Measurements from ENCODE around the gene CLBA1. TPM values are rescaled to one million over a fixed set of nuclear protein-coding genes. Genes with fewer than 3 reads are reported as not detected.
"Not testable (repeated sequence)": the region's sequence is repeated elsewhere in the genome, so short reads cannot be mapped to it uniquely, and the experiment has no call there.

The CLBA1 gene
- total RNA-seq, 1 experiment from 2014 or later = 3.5 TPM

DNA sequence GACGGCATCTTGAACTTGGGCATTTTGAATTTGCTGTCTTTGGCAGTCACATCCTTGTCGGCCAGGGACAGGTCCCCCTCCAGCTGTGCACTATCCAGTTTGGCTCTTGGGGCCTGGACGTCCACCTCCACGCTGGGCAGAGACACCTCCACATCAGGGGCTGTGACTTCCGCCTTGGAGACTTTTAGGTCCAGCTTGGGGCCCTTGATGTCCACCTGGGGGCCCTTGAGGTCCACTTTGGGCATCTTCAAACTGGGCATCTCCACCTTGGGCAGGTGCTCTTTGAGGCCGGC, 41.6 kb upstream of the CLBA1 start:
- not testable (repeated sequence) for H3K4me3 ChIP-seq (ENCODE audit: insufficient read depth, low read depth, low read length); H3K36me3 ChIP-seq (replicated peaks; ENCODE audit: control insufficient read depth, insufficient read depth, low read length); H3K27me3 ChIP-seq (ENCODE audit: control insufficient read depth, insufficient read depth, low read length); DNase-seq

DNA sequence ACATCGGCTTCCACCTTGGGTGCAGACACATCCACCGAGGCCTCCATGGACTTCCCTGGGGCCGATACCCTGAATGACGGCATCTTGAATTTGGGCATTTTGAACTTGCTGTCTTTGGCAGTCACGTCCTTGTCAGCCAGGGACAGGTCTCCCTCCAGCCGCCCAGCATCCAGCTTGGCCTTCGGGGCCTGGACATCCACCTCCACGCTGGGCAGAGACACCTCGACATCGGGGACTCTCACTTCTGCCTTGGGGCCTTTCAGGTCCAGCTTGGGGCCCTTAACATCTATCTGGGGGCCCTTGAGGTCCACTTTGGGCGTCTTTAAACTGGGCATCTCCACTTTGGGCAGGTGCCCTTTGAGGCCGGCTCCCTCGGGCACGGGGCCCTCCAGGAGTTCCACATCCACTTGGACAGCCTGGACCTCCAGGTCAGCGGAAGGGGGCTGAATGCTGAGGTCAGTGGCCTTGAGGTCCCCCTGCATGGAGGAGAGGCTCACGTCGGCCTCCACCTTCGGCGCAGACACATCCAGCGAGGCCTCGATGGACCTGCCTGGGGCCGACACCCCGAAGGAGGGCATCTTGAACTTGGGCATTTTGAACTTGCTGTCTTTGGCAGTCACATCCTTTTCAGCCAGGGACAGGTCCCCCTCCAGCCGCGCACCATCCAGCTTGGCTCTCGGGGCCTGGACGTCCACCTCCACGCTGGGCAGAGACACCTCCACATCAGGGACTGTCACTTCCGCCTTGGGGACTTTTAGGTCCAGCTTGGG, 41.0 kb upstream of the CLBA1 start:
- DNase-seq; H3K36me3 ChIP-seq (replicated peaks; ENCODE audit: control insufficient read depth, insufficient read depth, low read length); H3K27me3 ChIP-seq (ENCODE audit: control insufficient read depth, insufficient read depth, low read length); H3K4me3 ChIP-seq (ENCODE audit: insufficient read depth, low read depth, low read length): not testable (repeated sequence)

DNA sequence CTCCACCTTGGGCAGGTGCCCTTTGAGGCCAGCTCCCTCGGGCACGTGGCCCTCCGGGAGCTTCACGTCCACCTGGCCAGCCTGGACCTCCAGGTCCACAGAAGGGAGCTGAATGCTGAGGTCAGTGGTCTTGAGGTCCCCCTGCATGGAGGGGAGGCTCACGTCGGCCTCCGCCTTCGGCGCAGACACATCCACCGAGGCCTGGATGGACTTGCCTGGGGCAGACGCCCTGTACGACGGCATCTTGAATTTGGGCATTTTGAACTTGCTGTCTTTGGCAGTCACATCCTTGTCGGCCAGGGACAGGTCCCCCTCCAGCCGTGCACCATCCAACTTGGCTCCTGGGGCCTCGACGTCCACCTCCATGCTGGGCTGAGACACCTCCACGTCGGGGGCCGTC, 40.3 kb upstream of the CLBA1 start:
- not testable (repeated sequence) for H3K27me3 ChIP-seq (ENCODE audit: control insufficient read depth, insufficient read depth, low read length)

DNA sequence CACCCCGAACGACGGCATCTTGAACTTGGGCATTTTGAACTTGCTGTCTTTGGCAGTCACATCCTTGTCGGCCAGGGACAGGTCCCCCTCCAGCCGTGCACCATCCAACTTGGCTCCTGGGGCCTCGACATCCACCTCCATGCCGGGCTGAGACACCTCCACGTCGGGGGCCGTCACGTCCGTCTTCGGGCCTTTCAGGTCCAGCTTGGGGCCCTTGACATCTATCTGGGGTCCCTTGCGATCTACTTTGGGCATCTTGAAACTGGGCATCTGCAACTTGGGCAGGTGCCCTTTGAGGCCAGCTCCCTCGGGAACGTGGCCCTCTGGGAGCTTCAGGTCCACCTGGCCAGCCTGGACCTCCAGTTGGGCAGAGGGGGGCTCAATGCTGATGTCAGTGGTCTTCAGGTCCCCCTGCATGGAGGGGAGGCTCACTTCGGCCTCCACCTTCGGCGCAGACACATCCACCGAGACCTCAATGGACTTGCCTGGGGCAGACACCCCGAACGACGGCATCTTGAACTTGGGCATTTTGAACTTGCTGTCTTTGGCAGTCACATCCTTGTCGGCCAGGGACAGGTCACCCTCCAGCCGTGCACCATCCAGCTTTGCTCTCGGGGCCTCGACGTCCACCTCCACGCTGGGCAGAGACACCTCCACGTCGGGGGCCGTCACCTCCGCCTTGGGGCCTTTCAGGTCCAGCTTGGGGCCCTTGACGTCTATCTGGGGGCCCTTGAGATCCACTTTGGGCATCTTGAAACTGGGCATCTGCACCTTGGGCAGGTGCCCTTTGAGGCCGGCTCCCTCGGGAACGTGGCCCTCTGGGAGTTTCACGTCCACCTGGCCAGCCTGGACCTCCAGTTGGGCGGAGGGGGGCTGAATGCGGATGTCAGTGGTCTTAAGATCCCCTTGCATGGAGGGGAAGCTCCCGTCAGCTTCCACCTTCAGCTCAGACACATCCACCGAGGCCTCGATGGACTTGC, 39.3 kb upstream of the CLBA1 start:
- not testable (repeated sequence) for H3K4me3 ChIP-seq (ENCODE audit: insufficient read depth, low read depth, low read length); DNase-seq; H3K36me3 ChIP-seq (replicated peaks; ENCODE audit: control insufficient read depth, insufficient read depth, low read length); H3K27me3 ChIP-seq (ENCODE audit: control insufficient read depth, insufficient read depth, low read length)

More for the DNA sequence above, 40.3 kb upstream of the CLBA1 start:
- H3K36me3 ChIP-seq (replicated peaks; ENCODE audit: control insufficient read depth, insufficient read depth, low read length); H3K4me3 ChIP-seq (ENCODE audit: insufficient read depth, low read depth, low read length); DNase-seq: not testable (repeated sequence)

DNA sequence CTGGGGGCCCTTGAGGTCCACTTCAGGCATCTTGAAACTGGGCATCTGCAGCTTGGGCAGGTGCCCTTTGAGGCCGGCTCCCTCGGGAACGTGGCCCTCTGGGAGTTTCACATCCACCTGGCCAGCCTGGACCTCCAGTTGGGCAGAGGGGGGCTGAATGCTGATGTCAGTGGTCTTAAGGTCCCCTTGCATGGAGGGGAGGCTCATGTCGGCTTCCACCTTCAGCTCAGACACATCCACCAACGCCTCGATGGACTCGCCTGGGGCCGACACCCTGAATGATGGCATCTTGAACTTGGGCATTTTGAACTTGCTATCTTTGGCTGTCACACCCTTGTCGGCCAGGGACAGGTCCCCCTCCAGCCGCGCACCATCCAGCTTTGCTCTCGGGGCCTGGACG, 38.4 kb upstream of the CLBA1 start:
- not testable (repeated sequence) for H3K27me3 ChIP-seq (ENCODE audit: control insufficient read depth, insufficient read depth, low read length); H3K4me3 ChIP-seq (ENCODE audit: insufficient read depth, low read depth, low read length); DNase-seq; H3K36me3 ChIP-seq (replicated peaks; ENCODE audit: control insufficient read depth, insufficient read depth, low read length)

DNA sequence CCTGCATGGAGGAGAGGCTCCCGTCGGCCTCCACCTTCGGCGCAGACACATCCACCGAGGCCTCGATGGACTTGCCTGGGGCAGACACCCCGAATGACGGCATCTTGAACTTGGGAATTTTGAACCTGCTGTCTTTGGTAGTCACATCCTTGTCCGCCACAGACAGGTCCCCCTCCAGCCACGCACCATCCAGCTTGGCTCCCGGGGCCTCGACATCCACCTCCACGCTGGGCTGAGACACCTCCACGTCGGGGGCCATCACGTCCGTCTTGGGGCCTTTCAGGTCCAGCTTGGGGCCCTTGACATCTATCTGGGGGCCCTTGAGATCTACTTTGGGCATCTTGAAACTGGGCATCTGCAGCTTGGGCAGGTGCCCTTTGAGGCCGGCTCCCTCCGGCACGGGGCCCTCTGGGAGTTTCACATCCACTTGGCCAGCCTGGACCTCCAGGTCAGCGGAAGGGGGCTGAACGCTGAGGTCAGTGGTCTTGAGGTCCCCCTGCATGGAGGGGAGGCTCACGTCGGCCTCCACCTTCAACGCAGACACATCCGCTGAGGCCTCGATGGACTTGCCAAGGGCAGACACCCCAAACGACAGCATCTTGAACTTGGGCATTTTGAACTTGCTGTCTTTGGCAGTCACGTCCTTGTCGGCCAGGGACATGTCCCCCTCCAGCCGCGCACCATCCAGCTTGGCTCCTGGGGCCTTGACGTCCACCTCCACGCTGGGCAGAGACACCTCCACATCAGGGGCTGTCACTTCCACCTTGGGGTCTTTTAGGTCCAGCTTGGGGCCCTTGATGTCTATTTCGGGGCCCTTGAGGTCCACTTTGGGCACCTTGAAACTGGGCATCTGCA, 37.5 kb upstream of the CLBA1 start:
- H3K4me3 ChIP-seq (ENCODE audit: insufficient read depth, low read depth, low read length); H3K36me3 ChIP-seq (replicated peaks; ENCODE audit: control insufficient read depth, insufficient read depth, low read length); H3K27me3 ChIP-seq (ENCODE audit: control insufficient read depth, insufficient read depth, low read length); DNase-seq: not testable (repeated sequence)

DNA sequence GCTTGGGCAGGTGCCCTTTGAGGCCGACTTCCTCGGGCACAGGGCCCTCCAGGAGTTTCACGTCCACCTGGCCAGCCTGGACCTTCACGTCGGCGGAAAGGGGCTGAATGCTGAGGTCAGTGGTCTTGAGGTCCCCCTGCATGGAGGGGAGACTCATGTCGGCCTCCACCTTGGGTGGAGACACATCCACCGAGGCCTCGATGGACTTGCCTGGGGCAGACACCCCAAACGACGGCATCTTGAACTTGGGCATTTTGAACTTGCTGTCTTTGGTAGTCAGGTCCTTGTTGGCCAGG, 36.9 kb upstream of the CLBA1 start:
- no peaks in the 10 kb centered on the region for H3K36me3 ChIP-seq (replicated peaks; ENCODE audit: control insufficient read depth, insufficient read depth, low read length)
- H3K27me3 ChIP-seq (ENCODE audit: control insufficient read depth, insufficient read depth, low read length) = no peaks in the 10 kb centered on the region
- no peak overlapping the region for H3K4me3 ChIP-seq (ENCODE audit: insufficient read depth, low read depth, low read length)
- DNase-seq = no peak

DNA sequence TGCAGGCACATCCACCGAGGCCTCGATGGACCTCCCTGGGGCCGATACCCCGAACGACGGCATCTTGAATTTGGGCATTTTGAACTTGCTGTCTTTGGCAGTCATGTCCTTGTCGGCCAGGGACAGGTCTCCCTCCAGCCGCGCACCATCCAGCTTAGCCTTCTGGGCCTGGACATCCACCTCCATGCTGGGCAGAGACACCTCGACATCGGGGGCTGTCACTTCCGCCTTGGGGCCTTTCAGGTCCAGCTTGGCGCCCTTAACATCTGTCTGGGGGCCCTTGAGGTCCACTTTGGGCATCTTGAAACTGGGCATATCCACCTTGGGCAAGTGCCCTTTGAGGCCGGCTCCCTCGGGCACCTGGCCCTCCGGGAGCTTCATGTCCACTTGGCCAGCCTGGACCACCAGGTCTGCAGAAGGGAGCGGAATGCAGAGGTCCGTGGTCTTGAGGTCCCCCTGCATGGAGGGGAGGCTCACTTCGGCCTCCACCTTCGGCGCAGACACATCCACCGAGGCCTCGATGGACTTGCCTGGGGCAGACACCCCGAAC, 36.1 kb upstream of the CLBA1 start:
- H3K36me3 ChIP-seq (replicated peaks; ENCODE audit: control insufficient read depth, insufficient read depth, low read length); DNase-seq; H3K4me3 ChIP-seq (ENCODE audit: insufficient read depth, low read depth, low read length); H3K27me3 ChIP-seq (ENCODE audit: control insufficient read depth, insufficient read depth, low read length): not testable (repeated sequence)

DNA sequence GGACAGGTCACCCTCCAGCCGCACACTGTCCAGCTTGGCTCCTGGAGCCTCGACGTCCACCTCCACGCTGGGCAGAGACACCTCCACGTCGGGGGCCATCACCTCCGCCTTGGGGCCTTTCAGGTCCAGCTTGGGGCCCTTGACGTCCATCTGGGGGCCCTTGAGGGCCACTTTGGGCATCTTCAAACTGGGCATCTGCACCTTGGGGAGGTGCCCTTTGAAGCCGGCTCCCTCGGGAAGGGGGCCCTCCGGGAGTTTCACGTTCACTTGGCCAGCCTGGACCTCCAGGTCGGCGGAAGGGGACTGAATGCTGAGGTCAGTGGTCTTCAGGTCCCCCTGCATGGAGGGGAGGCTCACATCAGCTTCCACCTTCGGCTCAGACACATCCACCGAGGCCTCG, 35.6 kb upstream of the CLBA1 start:
- Histone ChIP-seq H3K27me3 (ENCODE audit: control insufficient read depth, insufficient read depth, low read length) (no peaks in the 10 kb centered on the region), H3K4me3 (ENCODE audit: insufficient read depth, low read depth, low read length) (no peak overlapping the region), H3K36me3 (replicated peaks; ENCODE audit: control insufficient read depth, insufficient read depth, low read length) (no peaks in the 10 kb centered on the region)
- DNase-seq = no peak

DNA sequence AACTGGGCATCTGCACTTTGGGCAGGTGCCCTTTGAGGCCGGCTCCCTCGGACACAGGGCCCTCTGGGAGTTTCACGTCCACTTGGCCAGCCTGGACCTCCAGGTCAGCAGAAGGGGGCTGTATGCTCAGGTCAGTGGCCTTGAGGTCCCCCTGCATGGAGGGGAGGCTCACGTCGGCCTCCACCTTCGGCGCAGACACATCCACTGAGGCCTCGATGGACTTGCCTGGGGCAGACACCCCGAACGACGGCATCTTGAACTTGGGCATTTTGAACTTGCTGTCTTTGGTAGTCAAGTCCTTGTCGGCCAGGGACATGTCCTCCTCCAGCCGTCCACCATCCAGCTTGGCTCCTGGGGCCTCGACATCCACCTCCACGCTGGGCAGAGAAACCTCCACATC, 34.9 kb upstream of the CLBA1 start:
- H3K27me3 ChIP-seq (ENCODE audit: control insufficient read depth, insufficient read depth, low read length); H3K36me3 ChIP-seq (replicated peaks; ENCODE audit: control insufficient read depth, insufficient read depth, low read length); DNase-seq; H3K4me3 ChIP-seq (ENCODE audit: insufficient read depth, low read depth, low read length): not testable (repeated sequence)

DNA sequence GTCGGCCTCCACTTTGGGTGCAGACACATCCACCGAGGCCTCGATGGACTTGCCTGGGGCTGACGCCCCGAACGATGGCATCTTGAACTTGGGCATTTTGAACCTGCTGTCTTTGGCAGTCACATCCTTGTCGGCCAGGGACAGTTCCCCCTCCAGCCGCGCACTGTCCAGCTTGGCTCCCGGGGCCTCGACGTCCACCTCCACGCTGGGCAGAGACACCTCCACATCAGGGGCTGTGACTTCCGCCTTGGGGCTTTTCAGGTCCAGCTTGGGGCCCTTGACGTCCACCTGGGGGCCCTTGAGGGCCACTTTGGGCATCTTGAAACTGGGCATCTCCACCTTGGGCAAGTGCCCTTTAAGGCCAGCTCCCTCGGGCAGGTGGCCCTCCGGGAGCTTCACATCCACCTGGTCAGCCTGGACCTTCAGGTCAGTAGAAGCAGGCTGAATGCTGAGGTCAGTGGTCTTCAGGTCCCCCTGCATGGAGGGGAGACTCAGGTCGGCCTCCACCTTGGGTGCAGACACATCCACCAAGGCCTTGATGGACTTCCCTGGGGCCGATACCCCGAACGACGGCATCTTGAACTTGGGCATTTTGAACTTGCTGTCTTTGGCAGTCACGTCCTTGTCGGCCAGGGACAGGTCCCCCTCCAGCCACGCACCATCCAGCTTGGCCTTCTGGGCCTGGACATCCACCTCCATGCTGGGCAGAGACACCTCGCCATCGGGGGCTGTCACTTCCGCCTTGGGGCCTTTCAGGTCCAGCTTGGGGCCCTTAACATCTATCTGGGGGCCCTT, 33.5 kb upstream of the CLBA1 start:
- DNase-seq; H3K4me3 ChIP-seq (ENCODE audit: insufficient read depth, low read depth, low read length); H3K36me3 ChIP-seq (replicated peaks; ENCODE audit: control insufficient read depth, insufficient read depth, low read length); H3K27me3 ChIP-seq (ENCODE audit: control insufficient read depth, insufficient read depth, low read length): not testable (repeated sequence)

DNA sequence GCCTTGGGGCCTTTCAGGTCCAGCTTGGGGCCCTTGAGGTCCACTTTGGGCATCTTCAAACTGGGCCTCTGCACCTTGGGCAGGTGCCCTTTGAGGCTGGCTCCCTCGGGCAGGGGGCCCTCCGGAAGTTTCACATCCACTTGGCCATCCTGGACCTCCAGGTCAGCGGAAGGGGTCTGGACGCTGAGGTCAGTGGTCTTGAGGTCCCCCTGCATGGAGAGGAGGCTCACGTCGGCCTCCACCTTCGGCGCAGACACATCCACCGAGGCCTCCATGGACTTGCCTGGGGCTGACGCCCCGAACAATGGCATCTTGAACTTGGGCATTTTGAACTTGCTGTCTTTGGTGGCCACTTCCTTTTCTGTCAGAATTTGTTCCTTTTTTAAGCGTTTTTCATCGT, 32.5 kb upstream of the CLBA1 start:
- H3K27me3 ChIP-seq (ENCODE audit: control insufficient read depth, insufficient read depth, low read length) = no peaks in the 10 kb centered on the region
- no peak overlapping the region for H3K4me3 ChIP-seq (ENCODE audit: insufficient read depth, low read depth, low read length)
- no peaks in the 10 kb centered on the region for H3K36me3 ChIP-seq (replicated peaks; ENCODE audit: control insufficient read depth, insufficient read depth, low read length)
- no peak for DNase-seq

DNA sequence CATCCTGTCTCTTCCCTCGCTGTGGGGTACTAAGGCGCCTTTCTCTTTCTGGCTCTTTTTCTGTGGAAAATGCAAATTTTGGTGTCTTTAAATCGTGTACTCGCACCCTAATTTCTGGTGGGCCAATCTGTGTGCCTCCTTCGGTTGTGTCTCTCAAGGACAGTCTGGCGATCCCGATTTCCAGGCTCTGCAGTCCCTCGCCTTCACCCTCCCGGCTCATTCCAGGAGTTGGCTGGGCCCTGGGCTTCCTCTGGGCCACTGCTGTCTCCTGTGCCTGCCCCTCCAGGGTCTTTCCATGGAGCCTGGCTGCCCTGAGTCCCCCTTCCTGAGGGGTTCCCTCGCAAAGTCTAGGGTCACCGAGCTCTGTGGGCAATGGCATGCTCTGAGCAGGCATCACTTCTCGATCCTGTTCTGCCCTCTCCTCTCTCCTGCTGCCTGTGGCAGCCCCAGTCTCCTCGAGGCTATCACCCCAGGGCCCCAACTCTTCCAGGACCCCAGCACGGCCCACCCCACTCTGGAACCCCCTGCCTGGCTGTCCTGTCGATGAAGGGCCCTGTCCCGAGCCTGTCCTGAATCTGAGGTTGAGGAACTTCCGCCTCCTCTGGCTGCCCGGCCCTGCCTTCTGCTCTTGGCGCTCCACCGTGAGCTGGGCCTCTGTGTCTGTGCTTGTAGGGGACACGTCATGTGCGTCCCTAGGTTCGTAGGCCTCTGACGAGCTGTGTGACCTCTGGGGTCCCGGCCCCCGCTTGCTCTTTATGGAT, 31.5 kb upstream of the CLBA1 start:
- H3K27me3 ChIP-seq (ENCODE audit: control insufficient read depth, insufficient read depth, low read length) = no peaks in the 10 kb centered on the region
- DNase-seq = peak; percentile 42
- no peak overlapping the region for H3K4me3 ChIP-seq (ENCODE audit: insufficient read depth, low read depth, low read length)
- H3K36me3 ChIP-seq (replicated peaks; ENCODE audit: control insufficient read depth, insufficient read depth, low read length) = no peaks in the 10 kb centered on the region

Measured in H7 (cell line).